GM18519 (cell line): ENCODE data around the gene OR4C12.
"Not testable (repeated sequence)": the region's sequence is repeated elsewhere in the genome, so short reads cannot be mapped to it uniquely, and the experiment has no call there.

Source experiments
- ATAC-seq: cut with Tn5 transposase; IDR thresholded peaks from one replicate; pipeline ENCODE4 v1.9.1; 2021; ENCODE audit warnings: mild to moderate bottlenecking, moderate library complexity; ENCODE audit not compliant: unreplicated experiment, low FRiP score

Gene OR4C12

GRCh38 chr11:49982435-49982834 lies at the start of gene OR4C12:
TSS of gene OR4C12 (minus strand) at chr11:49982535. CDS start at chr11:49982501, 34 bp downstream.
- ATAC-seq: not testable (repeated sequence)

GRCh38 chr11:50030193-50030592 lies 47.9 kb upstream of the OR4C12 start:
- ATAC-seq: no peak

GRCh38 chr11:49995565-49995964 lies 13.2 kb upstream of the OR4C12 start:
- ATAC-seq: no peak

GRCh38 chr11:49973439-49973838 lies 8.9 kb downstream of the OR4C12 start:
- not testable (repeated sequence) for ATAC-seq

GRCh38 chr11:49952091-49952490 lies 30.2 kb downstream of the OR4C12 start, which contains the start of gene OR4C13:
TSS of gene OR4C13 (plus strand) at chr11:49952391. CDS start at chr11:49952423, 32 bp downstream.
- no peak for ATAC-seq

GRCh38 chr11:49948701-49949100 lies 33.6 kb downstream of the OR4C12 start:
- not testable (repeated sequence) for ATAC-seq
